ENCODE results near the gene APOC1.
"Not testable (repeated sequence)": the region's sequence is repeated elsewhere in the genome, so short reads cannot be mapped to it uniquely, and the experiment has no call there.

The APOC1 gene

GRCh38 chr19:44912854-44913253 lies 1.6 kb upstream of the APOC1 start:
- no peak for DNase-seq (ENCODE audit: low read depth in 2 of 2)

DNA sequence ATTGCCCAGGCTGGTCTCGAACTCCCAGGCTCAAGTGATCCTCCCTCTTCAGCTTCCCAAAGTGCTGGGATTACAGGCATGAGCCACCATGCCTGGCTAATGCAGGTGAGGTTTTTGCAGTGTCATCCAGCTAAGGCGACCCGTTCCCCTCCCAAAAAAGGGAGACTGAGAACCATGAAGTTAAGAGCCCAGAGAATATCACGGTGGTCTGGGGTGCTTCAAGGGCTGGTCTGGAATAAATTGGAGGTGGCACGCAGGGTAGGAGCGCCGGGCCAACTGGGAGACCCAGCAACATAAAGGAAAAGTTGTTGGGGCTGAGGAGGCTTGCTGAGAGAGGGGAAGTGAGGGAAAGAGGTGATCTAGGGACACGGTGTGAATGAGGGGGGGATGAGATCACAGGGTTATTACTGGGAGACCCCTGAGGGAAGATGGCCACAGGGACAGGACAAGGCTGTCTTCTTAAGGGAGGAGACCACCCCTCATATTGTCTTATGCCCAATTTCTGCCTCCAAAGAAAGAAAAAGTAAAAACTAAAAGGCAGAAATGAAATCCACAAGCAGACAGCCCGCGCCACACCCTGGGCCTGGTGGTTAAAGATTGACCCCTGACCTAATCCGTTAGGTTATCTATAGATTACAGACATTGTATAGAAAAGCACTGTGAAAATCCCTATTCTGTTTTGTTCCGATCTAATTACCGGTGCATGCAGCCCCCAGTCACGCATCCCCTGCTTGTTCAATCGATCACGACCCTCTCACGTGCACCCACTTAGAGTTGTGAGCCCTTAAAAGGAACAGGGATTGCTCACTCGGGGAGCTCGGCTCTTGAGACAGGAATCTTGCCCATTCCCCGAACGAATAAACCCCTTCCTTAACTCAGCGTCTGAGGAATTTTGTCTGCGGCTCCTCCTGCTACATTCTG lies 636 bp upstream of the APOC1 start:
- not testable (repeated sequence) for DNase-seq (ENCODE audit: low read depth in 2 of 2)

- DNase-seq (ENCODE audit: low read depth in 2 of 2): no peak
These were observed 9.9 kb downstream of the APOC1 start for GRCh38 chr19:44924243-44924725.

GRCh38 chr19:44925114-44925891 lies 10.9 kb downstream of the APOC1 start:
- DNase-seq (ENCODE audit: low read depth in 2 of 2): no peak

DNA sequence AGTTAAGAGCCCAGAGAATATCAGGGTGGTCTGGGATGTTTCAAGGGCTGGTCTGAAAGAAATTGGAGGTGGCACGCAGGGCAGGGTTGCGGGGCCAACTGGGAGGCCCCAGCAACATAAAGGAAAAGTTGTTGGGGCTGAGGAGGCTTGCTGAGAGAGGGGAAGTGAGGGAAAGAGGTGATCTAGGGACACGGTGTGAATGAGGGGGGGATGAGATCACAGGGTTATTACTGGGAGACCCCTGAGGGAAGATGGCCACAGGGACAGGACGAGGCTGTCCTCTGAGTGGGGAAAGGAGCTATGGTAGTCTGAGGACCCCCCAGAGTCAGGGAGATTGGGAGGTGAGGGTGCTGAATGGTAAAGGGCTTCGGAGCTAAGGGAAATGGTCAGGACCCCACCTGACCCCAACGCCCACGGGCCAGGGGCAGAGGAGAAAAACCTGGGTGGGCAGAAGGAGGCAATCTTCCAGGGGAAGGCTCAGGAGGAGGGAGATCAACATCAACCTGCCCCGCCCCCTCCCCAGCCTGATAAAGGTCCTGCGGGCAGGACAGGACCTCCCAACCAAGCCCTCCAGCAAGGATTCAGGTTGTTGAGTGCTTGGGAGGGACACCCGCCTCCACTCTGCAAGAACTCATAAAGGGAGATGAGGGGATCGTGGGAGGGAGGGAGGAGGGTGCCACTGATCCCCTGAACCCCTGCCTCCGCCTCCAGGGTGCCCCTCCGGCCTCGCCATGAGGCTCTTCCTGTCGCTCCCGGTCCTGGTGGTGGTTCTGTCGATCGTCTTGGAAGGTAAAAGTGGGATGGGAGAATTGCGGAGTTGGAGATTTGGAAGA lies 12.1 kb downstream of the APOC1 start:
- DNase-seq (ENCODE audit: low read depth in 2 of 2): not testable (repeated sequence)

DNA sequence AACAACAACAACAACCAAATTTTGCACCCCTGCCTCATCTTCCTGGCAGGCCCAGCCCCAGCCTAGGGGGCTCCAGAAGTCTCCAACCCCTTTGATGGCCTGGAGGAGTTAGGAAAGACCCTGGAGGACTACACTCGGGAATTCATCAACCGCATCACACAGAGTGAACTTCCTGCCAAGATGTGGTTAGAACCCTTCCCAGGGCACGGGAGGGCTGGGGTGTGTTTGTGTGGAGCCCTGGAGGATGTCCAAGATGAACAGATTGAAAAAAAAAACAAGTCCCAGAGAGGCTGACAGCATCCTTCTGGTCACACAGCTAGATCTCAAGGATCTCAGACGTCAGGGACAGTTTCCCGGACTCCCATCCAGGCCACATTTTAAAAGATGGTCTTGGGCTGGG lies 13.3 kb downstream of the APOC1 start:
- no peak for DNase-seq (ENCODE audit: low read depth in 2 of 2)

DNA sequence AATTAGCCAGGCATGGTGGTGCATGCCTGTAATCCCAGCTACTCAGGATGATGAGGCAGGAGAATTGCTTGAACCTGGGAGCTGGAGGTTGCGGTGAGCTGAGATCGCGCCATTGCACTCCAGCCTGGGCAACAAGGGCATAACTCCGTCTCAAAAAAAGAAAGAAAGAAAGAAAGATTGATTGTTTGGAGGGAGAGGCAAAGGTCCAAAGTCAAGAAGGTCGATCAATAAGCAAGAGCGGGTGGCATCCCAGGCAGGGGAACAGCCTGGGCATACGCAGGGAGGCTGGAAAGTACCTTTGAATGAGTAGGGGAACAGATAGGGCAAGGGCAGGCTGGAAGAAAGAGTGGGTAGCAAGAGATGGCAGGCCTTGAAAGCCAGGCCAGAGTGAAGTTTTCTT lies 15.7 kb downstream of the APOC1 start:
- no peak for DNase-seq (ENCODE audit: low read depth in 2 of 2)

DNA sequence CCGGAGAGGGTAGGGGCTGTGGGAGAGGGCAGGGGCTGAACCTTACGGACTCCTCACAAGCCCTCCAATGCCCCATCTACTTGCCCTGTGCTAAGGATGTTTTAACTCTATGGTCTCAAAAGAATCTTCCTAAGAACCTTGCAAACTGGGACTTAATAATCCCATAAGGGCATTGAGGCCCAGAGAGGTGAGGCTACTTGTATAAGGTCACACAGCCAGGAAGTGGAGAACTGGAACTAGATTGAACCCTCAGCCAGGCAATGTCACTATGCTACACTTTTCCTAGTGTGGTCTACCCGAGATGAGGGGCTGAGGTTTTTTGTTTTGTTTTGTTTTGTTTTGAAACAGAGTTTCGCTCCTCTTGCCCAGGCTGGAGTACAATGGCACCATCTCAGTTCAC lies 17.1 kb downstream of the APOC1 start:
- no peak for DNase-seq (ENCODE audit: low read depth in 2 of 2)

- no peak for DNase-seq (ENCODE audit: low read depth in 2 of 2)
These were observed 25.3 kb downstream of the APOC1 start for GRCh38 chr19:44939668-44940067.

GRCh38 chr19:44942067-44942571 lies 27.7 kb downstream of the APOC1 start, which contains the start of gene APOC4:
APOC4 (plus strand) TSS chr19:44942237; CDS start chr19:44942278, 41 bp downstream.
- no peak for DNase-seq (ENCODE audit: low read depth in 2 of 2)

- DNase-seq (ENCODE audit: low read depth in 2 of 2): no peak
These were observed 29.4 kb downstream of the APOC1 start for GRCh38 chr19:44943801-44944249.

DNA sequence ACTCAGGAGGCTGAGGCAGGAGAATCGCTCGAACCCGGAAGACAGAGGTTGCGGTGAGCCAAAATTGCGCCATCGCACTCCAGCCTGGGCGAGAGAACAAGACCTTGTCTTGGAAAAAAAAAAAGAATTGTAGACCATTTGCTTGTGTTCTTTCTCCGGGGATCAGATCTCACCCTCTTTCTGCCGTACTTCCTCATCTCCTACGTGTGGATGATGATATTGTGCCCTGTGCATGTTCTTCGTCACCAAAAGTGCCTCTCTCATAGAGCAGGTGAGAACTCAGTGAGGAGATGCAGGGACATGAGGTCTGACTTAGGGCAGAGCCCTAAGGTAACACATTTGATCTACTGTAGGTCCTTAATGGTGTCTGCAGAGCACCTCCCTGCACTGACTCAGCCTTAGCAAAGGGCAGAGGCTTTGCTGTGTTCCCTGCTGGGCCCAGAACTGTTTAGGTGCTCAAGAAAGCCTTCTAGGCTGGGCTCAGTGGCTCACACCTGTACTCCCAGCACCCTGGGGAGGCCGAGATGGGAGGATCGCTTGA lies 32.7 kb downstream of the APOC1 start:
- no peak for DNase-seq (ENCODE audit: low read depth in 2 of 2)

GRCh38 chr19:44948237-44948636 lies 33.8 kb downstream of the APOC1 start:
- DNase-seq (ENCODE audit: low read depth in 2 of 2): no peak

DNA sequence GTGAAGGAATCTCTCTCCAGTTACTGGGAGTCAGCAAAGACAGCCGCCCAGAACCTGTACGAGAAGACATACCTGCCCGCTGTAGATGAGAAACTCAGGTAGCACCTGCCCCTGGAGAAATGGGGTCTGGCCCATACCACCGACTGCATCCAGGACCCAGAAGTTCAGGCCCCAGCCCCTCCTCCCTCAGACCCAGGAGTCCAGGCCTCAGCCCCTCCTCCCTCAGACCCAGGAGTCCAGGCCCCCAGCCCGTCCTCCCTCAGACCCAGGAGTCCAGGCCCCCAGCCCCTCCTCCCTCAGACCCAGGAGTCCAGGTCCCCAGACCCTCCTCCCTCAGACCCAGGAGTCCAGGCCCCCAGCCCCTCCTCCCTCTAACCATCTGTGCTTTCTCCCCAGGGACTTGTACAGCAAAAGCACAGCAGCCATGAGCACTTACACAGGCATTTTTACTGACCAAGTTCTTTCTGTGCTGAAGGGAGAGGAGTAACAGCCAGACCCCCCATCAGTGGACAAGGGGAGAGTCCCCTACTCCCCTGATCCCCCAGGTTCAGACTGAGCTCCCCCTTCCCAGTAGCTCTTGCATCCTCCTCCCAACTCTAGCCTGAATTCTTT lies 34.5 kb downstream of the APOC1 start:
- DNase-seq (ENCODE audit: low read depth in 2 of 2): no peak

DNA sequence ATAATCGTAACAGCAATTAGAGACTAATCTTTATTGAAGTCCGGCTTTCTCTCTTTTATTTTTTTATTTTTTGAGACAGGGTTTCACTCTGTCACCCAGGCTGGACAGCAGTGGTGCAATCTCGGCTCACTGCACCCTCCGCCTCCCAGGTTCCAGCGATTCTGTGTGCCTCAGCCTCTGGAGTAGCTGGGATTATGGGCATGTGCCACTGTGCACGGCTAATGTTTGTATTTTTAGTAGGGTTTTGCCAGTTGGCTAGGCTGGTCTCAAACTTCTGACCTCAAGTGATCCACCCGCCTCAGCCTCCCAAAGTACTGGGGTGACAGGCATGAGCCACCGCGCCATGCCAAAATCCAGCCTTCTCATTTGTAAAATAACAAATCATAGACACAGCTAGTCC lies 35.1 kb downstream of the APOC1 start:
- no peak for DNase-seq (ENCODE audit: low read depth in 2 of 2)

DNA sequence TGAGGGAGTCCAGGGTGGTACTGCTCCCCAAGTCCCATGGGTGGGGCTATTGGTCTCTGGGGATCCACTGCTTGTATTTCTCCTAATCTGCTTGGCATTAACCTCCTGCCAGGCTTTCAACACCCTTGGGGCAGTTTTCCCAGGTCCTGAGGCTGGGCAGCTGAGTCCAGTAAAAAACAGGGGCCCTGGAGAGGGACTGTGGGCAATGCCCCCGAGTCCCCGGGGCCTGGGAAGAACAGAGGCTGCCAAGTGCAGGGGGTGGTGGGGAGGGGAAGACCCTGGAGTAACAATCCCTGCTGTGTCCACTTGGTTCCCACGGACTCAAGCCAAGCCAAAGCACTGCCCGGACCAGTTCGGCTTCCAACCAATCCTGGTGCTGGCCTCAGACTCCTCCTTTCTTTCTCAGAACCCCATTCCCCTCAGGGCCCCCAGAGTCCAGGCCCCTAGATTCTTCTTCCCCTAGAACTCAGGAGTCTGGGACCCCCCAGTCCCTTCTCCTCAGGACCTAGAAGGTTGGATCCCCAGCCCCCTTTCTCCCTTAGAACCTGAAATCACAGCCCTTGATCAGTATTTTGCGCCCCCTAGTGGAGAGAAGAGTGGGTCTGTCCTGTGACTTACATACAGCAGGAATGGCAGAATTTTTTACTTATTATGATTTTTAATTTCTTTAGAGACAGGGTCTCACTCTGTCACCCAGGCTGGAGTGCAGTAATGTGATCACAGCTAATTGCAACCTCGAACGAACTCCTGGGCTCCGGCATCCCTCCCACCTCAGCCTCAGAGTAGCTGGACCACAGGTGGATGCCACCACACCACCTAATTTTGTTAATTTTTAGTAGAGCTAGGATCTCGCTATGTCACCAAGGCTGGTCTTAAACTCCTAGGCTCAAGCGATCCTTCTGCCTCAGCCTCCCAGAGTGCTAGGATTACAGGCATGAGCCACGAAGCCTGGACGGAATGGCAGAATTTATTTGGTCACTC lies 37.1 kb downstream of the APOC1 start:
- peak; percentile 16 to 58 for DNase-seq (ENCODE audit: low read depth in 2 of 2)

- DNase-seq (ENCODE audit: low read depth in 2 of 2): no peak
These were observed 39.9 kb downstream of the APOC1 start for GRCh38 chr19:44954278-44954648.

GRCh38 chr19:44954649-44955504 lies 40.5 kb downstream of the APOC1 start, which contains the start of gene CLPTM1:
CLPTM1 (plus strand) TSS chr19:44955380; CDS start chr19:44955396, 16 bp downstream.
- peak; percentile 94 to 97 for DNase-seq (ENCODE audit: low read depth in 2 of 2)

Measured in stimulated activated CD4-positive, alpha-beta T cell treated with anti-CD3 and anti-CD28 coated beads, Interleukin-1b, Interleukin-23, amount 100 ng/mL, for 4 hours (primary cell).